Measurements from ENCODE around the gene PLXNA4. TPM values are rescaled to one million over a fixed set of nuclear protein-coding genes. Genes with fewer than 3 reads are reported as not detected.

Gene PLXNA4
- polyA plus RNA-seq, 1 donor (not counting 4 experiments of a cell fraction or from before 2014, with no cell fraction given), result 0.01 TPM

- Histone ChIP-seq H3K27me3 (ENCODE audit: control insufficient read depth, extremely low read depth, insufficient read depth, low read length) (peaks cover 58% of the 10 kb centered on the region), H3K4me2 (ENCODE audit: control insufficient read depth, extremely low read depth, insufficient read depth, low read depth, low read length) (no peak overlapping the region), H2AFZ (ENCODE audit: control insufficient read depth, low read length) (no peak overlapping the region), H4K20me1 (ENCODE audit: control insufficient read depth, extremely low read depth, insufficient read depth, low read length) (no peaks in the 10 kb centered on the region), H3K36me3 (ENCODE audit: control insufficient read depth in 2 of 2, extremely low read depth in 1 of 2, insufficient read depth in 2 of 2, low read length in 2 of 2) (no peaks in the 10 kb centered on the region), H3K4me3 (ENCODE audit: control insufficient read depth in 2 of 3, extremely low read depth in 1 of 3, insufficient read depth in 2 of 3, low read depth in 1 of 3, low read length in 3 of 3) (no peak overlapping the region), H3K9me3 (ENCODE audit: control insufficient read depth, low read depth, low read length) (no peaks in the 10 kb centered on the region), H3K9ac (ENCODE audit: control insufficient read depth, extremely low read depth, insufficient read depth, low read length) (no peak overlapping the region), H3K4me1 (ENCODE audit: control insufficient read depth, extremely low read depth, insufficient read depth, low read length) (no peaks in the 10 kb centered on the region), H3K79me2 (ENCODE audit: control insufficient read depth, insufficient read depth, low read length) (no peaks in the 10 kb centered on the region), H3K27ac (ENCODE audit: control insufficient read depth, insufficient read depth, low read length) (no peak overlapping the region), H3K9me1 (ENCODE audit: control insufficient read depth, extremely low read depth, insufficient read depth, low read length) (no peaks in the 10 kb centered on the region)
- no peak for FAIRE-seq
- DNase-seq (ENCODE audit: low read depth, low spot score), result no peak
- TF ChIP-seq CTCF (optimal IDR thresholded peaks at IDR 0.05 in 1 of 3, IDR thresholded peaks at IDR 0.05 in 1 of 3, conservative IDR thresholded peaks at IDR 0.05 in 1 of 3; ENCODE audit: extremely low read depth in 1 of 3, insufficient read depth in 2 of 3, low read length in 3 of 3), result no peak
- no peak for TF ChIP-seq EZH2 (IDR thresholded peaks at IDR 0.05; ENCODE audit: low read length)
- dilution Hi-C loops (cut with MboI; ENCODE audit: extremely low pct_ligation_motif_present, low sequenced_read_pairs), result no loop called here
These were observed 413.6 kb downstream of the PLXNA4 start for GRCh38 chr7:132162556-132163144.

GRCh38 chr7:132161976-132162375 is 414.3 kb downstream of the PLXNA4 start:
- DNase-seq (ENCODE audit: low read depth, low spot score) (no peak), FAIRE-seq (no peak)
- Histone ChIP-seq H3K9me1 (ENCODE audit: control insufficient read depth, extremely low read depth, insufficient read depth, low read length) (no peaks in the 10 kb centered on the region), H3K9ac (ENCODE audit: control insufficient read depth, extremely low read depth, insufficient read depth, low read length) (no peak overlapping the region), H3K27ac (ENCODE audit: control insufficient read depth, insufficient read depth, low read length) (no peak overlapping the region), H4K20me1 (ENCODE audit: control insufficient read depth, extremely low read depth, insufficient read depth, low read length) (no peaks in the 10 kb centered on the region), H3K4me2 (ENCODE audit: control insufficient read depth, extremely low read depth, insufficient read depth, low read depth, low read length) (no peak overlapping the region), H3K79me2 (ENCODE audit: control insufficient read depth, insufficient read depth, low read length) (no peaks in the 10 kb centered on the region), H2AFZ (ENCODE audit: control insufficient read depth, low read length) (no peak overlapping the region), H3K4me3 (ENCODE audit: control insufficient read depth in 2 of 3, extremely low read depth in 1 of 3, insufficient read depth in 2 of 3, low read depth in 1 of 3, low read length in 3 of 3) (no peak overlapping the region), H3K27me3 (ENCODE audit: control insufficient read depth, extremely low read depth, insufficient read depth, low read length) (peaks cover 63% of the 10 kb centered on the region), H3K9me3 (ENCODE audit: control insufficient read depth, low read depth, low read length) (no peaks in the 10 kb centered on the region), H3K4me1 (ENCODE audit: control insufficient read depth, extremely low read depth, insufficient read depth, low read length) (no peaks in the 10 kb centered on the region), H3K36me3 (ENCODE audit: control insufficient read depth in 2 of 2, extremely low read depth in 1 of 2, insufficient read depth in 2 of 2, low read length in 2 of 2) (no peaks in the 10 kb centered on the region)
- dilution Hi-C loops (cut with MboI; ENCODE audit: extremely low pct_ligation_motif_present, low sequenced_read_pairs), result no loop called here
- TF ChIP-seq EZH2 (IDR thresholded peaks at IDR 0.05; ENCODE audit: low read length) (no peak), CTCF (optimal IDR thresholded peaks at IDR 0.05 in 1 of 3, IDR thresholded peaks at IDR 0.05 in 1 of 3, conservative IDR thresholded peaks at IDR 0.05 in 1 of 3; ENCODE audit: extremely low read depth in 1 of 3, insufficient read depth in 2 of 3, low read length in 3 of 3) (no peak)

Data from keratinocyte (primary cell).